Neural crest cell (in vitro differentiated cells): ENCODE data around the gene CNN2. TPM values are rescaled to one million over a fixed set of nuclear protein-coding genes. Genes with fewer than 3 reads are reported as not detected.

Experiments
- DNase-seq: peaks from one replicate; pipeline ENCODE4 v3.0.0; 2021; ENCODE audit warnings: low read depth, mixed read lengths, low spot score
- H3K27ac Mint-ChIP-seq: one replicate; pipeline ENCODE4 v1.8.0; 2021; ENCODE audit warnings: mild to moderate bottlenecking, mixed read lengths; ENCODE audit not compliant: unreplicated experiment
- H3K27me3 Mint-ChIP-seq: 2 replicates; pipeline ENCODE4 v1.8.0; 2021; ENCODE audit warnings: low read depth, mild to moderate bottlenecking, mixed read lengths
- H3K36me3 Mint-ChIP-seq: 2 replicates; pipeline ENCODE4 v1.8.0; 2021; ENCODE audit warnings: low read depth, mild to moderate bottlenecking, mixed read lengths
- H3K4me1 Mint-ChIP-seq: 2 replicates; pipeline ENCODE4 v1.8.0; 2021; ENCODE audit warnings: mixed read lengths
- H3K4me3 Mint-ChIP-seq: one replicate; pipeline ENCODE4 v1.8.0; 2021; ENCODE audit warnings: mild to moderate bottlenecking, mixed read lengths
- H3K9me3 Mint-ChIP-seq: 2 replicates; pipeline ENCODE4 v1.8.0; 2021; ENCODE audit warnings: mixed read lengths
- CTCF ChIP-seq: fragments of 200-600 bp; sonication (generic); conservative IDR thresholded peaks from 2 replicates; pipeline ENCODE4 v1.5.0; 2021; ENCODE audit warnings: antibody characterized with exemption, mild to moderate bottlenecking
- total RNA-seq: library from RNA; stranded (reverse); gene quantifications from 2 replicates; pipeline ENCODE4 v1.2.1, GENCODE V29; 2021

The CNN2 gene
- total RNA-seq, 1 donor from 2014 or later = 140 TPM

GRCh38 chr19:993361-993830 is 33.0 kb upstream of the CNN2 start:
- H3K27ac Mint-ChIP-seq = no peak overlapping the region
- H3K4me3 Mint-ChIP-seq = no peak overlapping the region
- peaks cover 35% of the 10 kb centered on the region for H3K27me3 Mint-ChIP-seq
- no peak for DNase-seq
- no peaks in the 10 kb centered on the region for H3K9me3 Mint-ChIP-seq
- TF ChIP-seq CTCF = no peak
- peaks cover 2% of the 10 kb centered on the region for H3K36me3 Mint-ChIP-seq
- H3K4me1 Mint-ChIP-seq = no peaks in the 10 kb centered on the region

GRCh38 chr19:993831-994393 is 32.5 kb upstream of the CNN2 start:
- TF ChIP-seq CTCF = no peak
- Mint-ChIP-seq H3K9me3 (no peaks in the 10 kb centered on the region), H3K27ac (no peak overlapping the region), H3K4me3 (no peak overlapping the region), H3K27me3 (peaks cover 40% of the 10 kb centered on the region), H3K4me1 (no peaks in the 10 kb centered on the region), H3K36me3 (peaks cover 2% of the 10 kb centered on the region)
- no peak for DNase-seq

- peaks cover 46% of the 10 kb centered on the region for H3K27me3 Mint-ChIP-seq
- DNase-seq = no peak
- no peak for TF ChIP-seq CTCF
- no peak overlapping the region for H3K4me3 Mint-ChIP-seq
- no peaks in the 10 kb centered on the region for H3K9me3 Mint-ChIP-seq
- H3K27ac Mint-ChIP-seq = no peak overlapping the region
- H3K36me3 Mint-ChIP-seq = peaks cover 2% of the 10 kb centered on the region
- peaks cover 4% of the 10 kb centered on the region for H3K4me1 Mint-ChIP-seq
Measured at GRCh38 chr19:994516-994915, 31.9 kb upstream of the CNN2 start.

GRCh38 chr19:995051-995827 is 31.2 kb upstream of the CNN2 start:
- no peak overlapping the region for H3K4me3 Mint-ChIP-seq
- no peak for DNase-seq
- no peaks in the 10 kb centered on the region for H3K9me3 Mint-ChIP-seq
- peaks cover 4% of the 10 kb centered on the region for H3K4me1 Mint-ChIP-seq
- peaks cover 50% of the 10 kb centered on the region for H3K27me3 Mint-ChIP-seq
- no peak for TF ChIP-seq CTCF
- no peak overlapping the region for H3K27ac Mint-ChIP-seq
- peaks cover 2% of the 10 kb centered on the region for H3K36me3 Mint-ChIP-seq

GRCh38 chr19:996051-996838 is 30.2 kb upstream of the CNN2 start:
- DNase-seq = no peak
- TF ChIP-seq CTCF = no peak
- Mint-ChIP-seq H3K4me3 (no peak overlapping the region), H3K36me3 (peaks cover 2% of the 10 kb centered on the region), H3K4me1 (peaks cover 4% of the 10 kb centered on the region), H3K27me3 (peaks cover 55% of the 10 kb centered on the region), H3K9me3 (no peaks in the 10 kb centered on the region), H3K27ac (no peak overlapping the region)
